Sciatic nerve (tissue), 2 donors: ENCODE results near the gene WNK1. TPM values are rescaled to one million over a fixed set of nuclear protein-coding genes. Genes with fewer than 3 reads are reported as not detected.

Experiments used
- ATAC-seq: fragments of 200-7000 bp; cut with Tn5 transposase; one replicate; pipeline ENCODE4 v1.9.1; 2020; ENCODE audit warnings: mild to moderate bottlenecking, moderate library complexity
- DNase-seq: peaks from one replicate; pipeline ENCODE4 v3.0.0-alpha.2; 2020; ENCODE audit warnings: low spot score
- intact Hi-C: fragments of 100-400 bp; cut with DNase I; formaldehyde crosslinking; loops from one replicate; pipeline ENCODE4 v1.14.2; 2022
- total RNA-seq: library from RNA; stranded (reverse); fragmentation: NEBNext Ultra II Directional; extraction: Animal tissue kit (Norgen Biotek cat#: 25700); gene quantifications from one replicate; pipeline ENCODE4 v1.2.1, GENCODE V29; 2021
- donor health status: DM: no; HTN: no; CAD: no.
- donor health status: DM: no; HTN: no; CAD: no.

WNK1 gene
- total RNA-seq, 1 donor from 2014 or later = 238 TPM

DNA sequence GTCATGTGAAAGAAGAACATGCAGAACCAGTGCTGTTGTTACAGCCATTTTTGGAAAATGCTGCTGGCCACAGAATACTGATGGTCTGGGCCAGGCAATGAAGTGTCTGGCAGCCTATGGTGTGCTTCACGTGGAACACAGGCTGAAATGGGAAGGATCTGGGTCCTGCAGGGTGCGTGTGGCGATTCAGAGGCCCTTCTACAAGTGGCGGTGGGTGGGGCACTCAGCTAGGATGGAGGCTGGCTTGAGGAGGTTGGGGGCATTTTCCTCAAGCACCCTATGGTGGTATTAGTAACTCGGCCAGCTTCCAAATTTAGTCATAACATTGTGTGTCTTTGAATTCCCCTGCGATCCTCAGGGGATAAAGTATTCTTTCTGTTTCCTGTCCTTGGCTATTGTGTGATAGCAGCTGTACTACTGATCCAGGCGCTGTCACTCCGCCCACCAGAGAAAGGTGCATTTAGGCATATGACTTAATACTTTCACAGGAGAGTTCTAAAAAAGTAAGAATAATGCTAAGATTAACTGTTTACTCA is 206.3 kb downstream of the WNK1 start:
- DNase-seq = no peak
- intact Hi-C loops = loop anchor here (10.0 kb wide), 1 partner anchor 394 kb away; no protein-coding TSS in a partner anchor
- ATAC-seq = peak; percentile 41

Other genes starting within 250 kb of the WNK1 start
- gene NINJ2, start 89.1 kb upstream of the WNK1 start, total RNA-seq = 6.2 TPM
- gene RAD52, start 197.1 kb downstream of the WNK1 start, total RNA-seq = 25.6 TPM
- 83.5 TPM for gene ERC1, start 238.6 kb downstream of the WNK1 start, total RNA-seq